Gastroesophageal sphincter (tissue), 4 donors: Measurements from ENCODE around the gene TMEM185B. TPM values are rescaled to one million over a fixed set of nuclear protein-coding genes. Genes with fewer than 3 reads are reported as not detected.

ENCODE experiments used
- ATAC-seq: fragments of 150-250 bp; one replicate; pipeline ENCODE4 v1.9.1; 2016; ENCODE audit warnings: mild to moderate bottlenecking, moderate library complexity
- H3K27ac ChIP-seq, 4 donors: fragments of 200-600 bp; sonication (generic) in 3 of 4; 1 replicate in 3 of 4; 2 replicates in 1 of 4; pipeline ENCODE4 v1.5.1; 2016 to 2019
- H3K27me3 ChIP-seq: fragments of 200-600 bp; sonication (generic); one replicate; pipeline ENCODE4 v1.5.1; 2019
- H3K36me3 ChIP-seq, 2 donors: fragments of 200-600 bp; sonication (generic); one replicate each; pipeline ENCODE4 v1.5.1; 2019; ENCODE audit warnings: control low read depth in 1 of 2
- H3K4me1 ChIP-seq, 3 donors: fragments of 200-600 bp; sonication (generic); 1 replicate in 2 of 3; 2 replicates in 1 of 3; pipeline ENCODE4 v1.5.1; 2016 to 2019; ENCODE audit warnings: control low read depth in 2 of 3
- H3K4me3 ChIP-seq, 2 donors: fragments of 200-600 bp; sonication (generic); one replicate each; pipeline ENCODE4 v1.5.1; 2019; ENCODE audit warnings: mild to moderate bottlenecking in 1 of 2, moderate library complexity in 1 of 2
- H3K9me3 ChIP-seq, 3 donors: fragments of 200-600 bp; sonication (generic); one replicate each; pipeline ENCODE4 v1.5.1; 2017 to 2019; ENCODE audit warnings: control low read depth in 2 of 3
- EP300 ChIP-seq: sonication (generic); formaldehyde crosslinking; IDR thresholded peaks from one replicate; pipeline ENCODE4 v1.6.1; 2017; ENCODE audit warnings: antibody characterized with exemption, mild to moderate bottlenecking
- POLR2A ChIP-seq, 2 donors: fragments of 450-650 bp; IDR thresholded peaks; one replicate each; pipeline ENCODE4 v1.6.1; 2017; ENCODE audit warnings: antibody characterized with exemption in 2 of 2, mild to moderate bottlenecking in 2 of 2, moderate library complexity in 1 of 2
- POLR2AphosphoS5 ChIP-seq: sonication (generic); formaldehyde crosslinking; IDR thresholded peaks from one replicate; pipeline ENCODE4 v1.6.1; 2017; ENCODE audit warnings: antibody characterized with exemption
- WGBS, 2 donors: methylation state at CpG; one replicate each; pipeline ENCODE4 v1.1.5; 2018; ENCODE audit warnings: low coverage in 1 of 2; 5-methylcytosine and 5-hydroxymethylcytosine counted together
- total RNA-seq, 4 donors: library from RNA; depleted of rRNA; stranded (reverse); fragments of >200 nt; gene quantifications; one replicate each; pipeline ENCODE4 v1.1.0, GENCODE V29; 2016
- TF ChIP-seq, protein P1 (sequence below), 4 experiments: fragments of 200-600 bp in 2 of 4; fragments of 450-650 bp in 2 of 4; sonication (generic) in 1 of 4; IDR thresholded peaks; one replicate each; pipeline ENCODE4 v1.5.1; 2017 to 2019; ENCODE audit warnings: antibody characterized with exemption in 4 of 4, mild to moderate bottlenecking in 2 of 4, moderate library complexity in 2 of 4

Gene TMEM185B
- total RNA-seq, 4 donors from 2014 or later: 22.8 to 28.9 (median 25.3) TPM

DNA sequence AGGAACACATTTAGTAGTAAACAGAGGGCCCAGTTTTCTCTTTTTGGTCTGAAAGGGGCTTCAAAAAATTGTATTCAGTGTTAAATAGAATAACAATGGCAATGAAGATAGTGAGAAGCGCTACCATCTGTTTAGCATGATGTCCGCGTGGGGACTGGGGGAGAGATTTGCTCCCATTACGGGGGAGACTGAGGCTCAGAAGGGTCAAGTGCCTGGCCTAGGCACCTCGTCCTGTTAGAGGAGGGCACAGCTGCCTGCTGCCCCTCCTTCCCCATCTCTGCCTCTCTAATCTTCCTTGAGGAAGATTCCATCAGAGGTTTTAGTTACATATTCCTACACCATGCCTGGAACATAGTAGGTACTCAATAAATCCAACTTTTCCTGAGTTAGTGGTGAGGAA, 10.1 kb upstream of the TMEM185B start:
- Histone ChIP-seq H3K27me3 (no peaks in the 10 kb centered on the region), H3K4me3 (no peak overlapping the region), H3K36me3 (no peaks in the 10 kb centered on the region), H3K27ac (peak overlapping the region in 1 of 4 donors; percentile 51), H3K4me1 (peaks cover 0 to 20% (median 0%) of the 10 kb centered on the region in 3 donors), H3K9me3 (no peaks in the 10 kb centered on the region)
- no peak for ATAC-seq
- 83 to 100% methylated on average over 4 to 5 of the region's 5 CpGs for WGBS, 2 donors
- TF ChIP-seq POLR2AphosphoS5 (no peak), POLR2A (IDR thresholded peaks at IDR 0.05) (no peak), EP300 (no peak)
- TF ChIP-seq, protein P1, sequence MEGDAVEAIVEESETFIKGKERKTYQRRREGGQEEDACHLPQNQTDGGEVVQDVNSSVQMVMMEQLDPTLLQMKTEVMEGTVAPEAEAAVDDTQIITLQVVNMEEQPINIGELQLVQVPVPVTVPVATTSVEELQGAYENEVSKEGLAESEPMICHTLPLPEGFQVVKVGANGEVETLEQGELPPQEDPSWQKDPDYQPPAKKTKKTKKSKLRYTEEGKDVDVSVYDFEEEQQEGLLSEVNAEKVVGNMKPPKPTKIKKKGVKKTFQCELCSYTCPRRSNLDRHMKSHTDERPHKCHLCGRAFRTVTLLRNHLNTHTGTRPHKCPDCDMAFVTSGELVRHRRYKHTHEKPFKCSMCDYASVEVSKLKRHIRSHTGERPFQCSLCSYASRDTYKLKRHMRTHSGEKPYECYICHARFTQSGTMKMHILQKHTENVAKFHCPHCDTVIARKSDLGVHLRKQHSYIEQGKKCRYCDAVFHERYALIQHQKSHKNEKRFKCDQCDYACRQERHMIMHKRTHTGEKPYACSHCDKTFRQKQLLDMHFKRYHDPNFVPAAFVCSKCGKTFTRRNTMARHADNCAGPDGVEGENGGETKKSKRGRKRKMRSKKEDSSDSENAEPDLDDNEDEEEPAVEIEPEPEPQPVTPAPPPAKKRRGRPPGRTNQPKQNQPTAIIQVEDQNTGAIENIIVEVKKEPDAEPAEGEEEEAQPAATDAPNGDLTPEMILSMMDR (IDR thresholded peaks at IDR 0.05): no peak

- H3K27me3 ChIP-seq: no peaks in the 10 kb centered on the region
- H3K27ac ChIP-seq: peak overlapping the region in 3 of 4 donors; percentile 33 to 61 (median 51)
- peak overlapping the region; percentile 34 to 46 for H3K4me3 ChIP-seq
- WGBS, 2 donors: 47 to 55% methylated on average over 6 to 10 of the region's 15 CpGs
- no peaks in the 10 kb centered on the region for H3K36me3 ChIP-seq
- peaks cover 0 to 21% (median 0%) of the 10 kb centered on the region in 3 donors for H3K4me1 ChIP-seq
- ATAC-seq: peak; percentile 61
- no peaks in the 10 kb centered on the region for H3K9me3 ChIP-seq
- TF ChIP-seq, protein P1 (IDR thresholded peaks at IDR 0.05): no peak
- no peak for TF ChIP-seq EP300
- TF ChIP-seq POLR2AphosphoS5: peak; percentile 23
- TF ChIP-seq POLR2A (IDR thresholded peaks at IDR 0.05): no peak
Observed at GRCh38 chr2:120231974-120232635, 8.9 kb upstream of the TMEM185B start.

- Histone ChIP-seq H3K9me3 (no peaks in the 10 kb centered on the region), H3K4me3 (peak overlapping the region in 1 of 2 donors; percentile 46), H3K27ac (peak overlapping the region in 3 of 4 donors; percentile 33 to 61 (median 51)), H3K36me3 (no peaks in the 10 kb centered on the region), H3K27me3 (no peaks in the 10 kb centered on the region), H3K4me1 (peaks cover 0 to 21% (median 0%) of the 10 kb centered on the region in 3 donors)
- no peak for ATAC-seq
- 100% methylated on average over 2 of the region's 4 CpGs for whole genome bisulfite sequencing, 2 donors
- no peak for TF ChIP-seq POLR2AphosphoS5
- TF ChIP-seq, protein P1 (IDR thresholded peaks at IDR 0.05): no peak
- no peak for TF ChIP-seq POLR2A (IDR thresholded peaks at IDR 0.05)
- TF ChIP-seq EP300: no peak
Observed at GRCh38 chr2:120231564-120231973, 8.4 kb upstream of the TMEM185B start.

DNA sequence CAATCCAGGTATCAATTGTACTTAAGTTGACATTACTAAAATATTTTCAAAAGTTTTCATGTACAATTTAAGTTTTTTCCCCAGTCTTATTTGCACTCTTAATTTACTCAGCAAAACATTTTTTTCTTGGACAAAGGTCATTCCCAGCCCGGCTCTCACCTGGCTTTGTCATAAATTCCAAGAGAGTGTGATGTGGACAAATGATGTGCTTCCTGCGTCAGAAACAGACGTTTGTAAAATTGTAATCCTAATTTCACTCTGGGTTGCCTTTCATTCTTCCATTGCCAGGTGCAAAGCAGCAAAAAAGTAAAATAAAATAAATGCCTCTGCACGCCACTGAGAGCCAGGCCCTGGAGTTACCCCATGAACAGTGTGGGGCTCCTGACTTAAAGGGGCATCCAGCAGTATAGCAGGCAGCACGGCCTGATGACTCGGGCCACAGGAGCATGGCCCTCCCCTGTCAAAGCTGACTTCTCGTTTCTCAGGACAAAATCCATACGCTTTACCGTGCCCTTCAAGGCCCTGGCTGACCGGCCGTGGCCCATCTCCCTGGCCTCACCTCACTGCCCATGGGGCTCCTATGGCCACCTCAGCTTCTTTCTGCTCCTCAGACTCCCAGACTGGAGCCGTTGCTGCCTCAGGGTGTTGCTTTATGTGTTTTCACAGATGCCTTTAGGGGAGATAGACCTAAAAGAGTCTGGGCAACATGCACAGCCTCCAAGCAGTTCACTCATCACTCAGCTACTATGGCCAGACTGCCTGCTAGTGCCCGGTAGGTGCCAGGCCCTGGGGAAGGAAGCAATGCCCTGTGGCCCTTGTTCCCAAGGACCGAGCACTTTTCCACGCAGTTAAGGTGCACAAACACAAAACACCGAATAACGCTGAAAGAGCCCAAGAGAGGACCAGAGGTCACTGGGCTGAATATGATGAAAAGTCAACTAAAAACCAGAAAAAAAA, 7.6 kb upstream of the TMEM185B start:
- no peak for TF ChIP-seq POLR2A (IDR thresholded peaks at IDR 0.05)
- TF ChIP-seq EP300: no peak
- TF ChIP-seq, protein P1 (IDR thresholded peaks at IDR 0.05): no peak
- no peak for TF ChIP-seq POLR2AphosphoS5
- Histone ChIP-seq H3K4me3 (no peak overlapping the region), H3K9me3 (no peaks in the 10 kb centered on the region), H3K27me3 (no peaks in the 10 kb centered on the region), H3K36me3 (no peaks in the 10 kb centered on the region), H3K27ac (no peak overlapping the region), H3K4me1 (peaks cover 0 to 21% (median 0%) of the 10 kb centered on the region in 3 donors)
- WGBS, 2 donors: 54 to 91% methylated on average over 5 to 6 of the region's 17 CpGs
- no peak for ATAC-seq
